NCI-H510A treated with DMSO at 0.1 percent for 48 hours (cell line): ENCODE results near the gene MYL7.
A peak's percentile ranks its signal among the peaks of the same experiment; 100 is the strongest.
"Not testable (repeated sequence)": the region's sequence is repeated elsewhere in the genome, so short reads cannot be mapped to it uniquely, and the experiment has no call there.

ENCODE experiments used
- DNase-seq: peaks from one replicate; lab custom pipeline; 2025; lab: John Stamatoyannopoulos, UW

MYL7 gene, protein sequence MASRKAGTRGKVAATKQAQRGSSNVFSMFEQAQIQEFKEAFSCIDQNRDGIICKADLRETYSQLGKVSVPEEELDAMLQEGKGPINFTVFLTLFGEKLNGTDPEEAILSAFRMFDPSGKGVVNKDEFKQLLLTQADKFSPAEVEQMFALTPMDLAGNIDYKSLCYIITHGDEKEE

GRCh38 chr7:44141221-44141850 lies at the start of gene MYL7:
Gene MYL7 (minus strand): TSS chr7:44141332. CDS start chr7:44141305, 27 bp downstream.
- DNase-seq, result no peak

GRCh38 chr7:44189993-44190872 lies 49.1 kb upstream of the MYL7 start:
- DNase-seq, result no peak

DNA sequence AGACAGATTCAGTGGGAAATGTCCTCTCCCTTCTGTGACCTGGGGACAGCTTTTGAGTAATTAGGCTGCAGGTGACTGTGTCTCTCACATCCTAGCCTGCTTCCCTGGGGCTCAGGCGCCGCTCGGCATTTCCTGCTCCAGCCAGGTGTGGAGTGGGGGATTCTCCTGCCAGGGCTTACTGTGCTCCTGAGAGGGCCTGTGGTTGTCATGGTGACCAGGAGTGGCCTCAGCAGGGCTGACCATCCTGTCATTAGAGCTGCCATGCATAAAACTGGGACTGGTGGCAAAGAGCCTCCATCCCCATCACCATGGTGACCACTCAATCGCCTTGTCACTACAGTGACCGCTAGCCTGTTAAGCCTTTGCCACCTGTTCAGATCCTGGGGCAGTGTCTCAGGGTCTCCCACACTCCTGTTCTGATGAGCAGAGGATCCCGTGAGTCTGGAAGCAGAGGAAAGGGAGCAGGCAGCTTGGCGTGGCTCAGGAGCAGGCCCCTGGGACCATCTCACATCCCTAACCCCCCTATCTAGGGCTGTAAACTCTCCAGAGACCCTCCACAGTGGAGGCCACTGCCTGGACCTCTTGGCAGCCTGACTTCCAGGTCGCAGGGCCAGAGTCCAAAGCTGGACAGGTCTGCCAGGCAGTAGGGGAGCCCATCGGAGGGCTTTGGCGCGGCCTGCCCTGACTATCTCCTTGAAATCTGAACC lies 48.3 kb upstream of the MYL7 start, which contains the start of gene GCK:
Gene GCK (minus strand): TSS at position 154 of the 707 bp plus-strand sequence. CDS start 486 bp downstream, outside the sequence.
- DNase-seq, result peak; percentile 75

- DNase-seq, result no peak
These were observed 47.5 kb upstream of the MYL7 start for GRCh38 chr7:44188480-44189225.

DNA sequence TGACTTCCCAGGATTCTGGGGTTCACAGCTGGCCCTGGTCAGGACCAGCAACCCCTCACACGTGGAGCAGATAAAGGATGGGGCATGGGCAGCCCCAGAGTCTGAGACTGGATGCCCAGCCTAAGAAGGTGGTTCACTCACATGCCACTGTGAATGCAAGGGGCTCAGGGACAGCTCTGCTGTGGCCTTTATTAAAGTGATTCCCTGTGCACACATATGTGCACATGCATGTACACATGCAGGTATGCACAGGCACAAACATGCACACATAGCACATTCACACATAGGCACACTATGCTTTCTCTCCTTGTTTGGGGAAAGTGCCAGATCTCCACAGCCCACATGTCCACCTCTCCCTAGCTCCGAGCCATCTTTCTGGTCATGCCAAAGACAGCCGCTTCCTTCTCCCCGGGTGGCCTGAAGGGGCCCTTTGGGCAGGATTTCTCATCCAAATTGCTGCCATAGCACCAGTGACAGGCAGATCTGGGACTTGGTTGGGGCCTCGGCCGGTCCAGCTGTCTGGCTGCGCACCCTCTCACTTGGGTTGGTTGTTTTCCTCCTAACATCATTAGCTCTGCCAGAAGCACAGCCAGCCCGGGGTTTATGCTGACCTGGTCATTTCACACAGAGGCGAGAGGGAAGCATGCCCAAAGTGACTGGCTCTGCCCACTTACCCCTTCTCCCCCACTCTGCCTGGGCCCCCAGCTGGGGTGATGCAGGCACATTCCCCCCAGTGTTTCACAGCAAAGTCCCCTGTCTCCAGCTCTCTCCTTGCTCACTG lies 46.7 kb upstream of the MYL7 start:
- no peak for DNase-seq

DNA sequence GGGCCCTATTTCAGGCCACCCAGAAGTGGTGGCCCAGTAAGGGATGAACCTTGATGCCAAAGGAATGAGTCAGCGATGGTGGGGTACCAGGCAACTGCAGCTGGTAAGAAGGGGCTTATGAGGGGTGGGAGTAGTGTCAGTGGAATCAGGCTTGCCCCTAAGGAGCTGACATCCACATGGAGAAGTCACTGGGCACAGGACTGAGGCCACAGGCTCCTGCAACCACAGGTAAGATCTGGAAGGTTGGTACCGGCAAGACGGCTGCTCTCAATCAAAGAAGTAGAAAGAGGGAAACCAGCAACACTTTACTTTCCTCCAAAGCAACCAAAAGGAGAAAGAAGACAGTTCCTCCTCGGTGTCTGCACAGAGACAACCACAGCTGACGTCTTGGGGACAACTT lies 45.6 kb upstream of the MYL7 start:
- DNase-seq, result no peak

- peak; percentile 72 for DNase-seq
These were observed 44.6 kb upstream of the MYL7 start for GRCh38 chr7:44185729-44186128.

DNA sequence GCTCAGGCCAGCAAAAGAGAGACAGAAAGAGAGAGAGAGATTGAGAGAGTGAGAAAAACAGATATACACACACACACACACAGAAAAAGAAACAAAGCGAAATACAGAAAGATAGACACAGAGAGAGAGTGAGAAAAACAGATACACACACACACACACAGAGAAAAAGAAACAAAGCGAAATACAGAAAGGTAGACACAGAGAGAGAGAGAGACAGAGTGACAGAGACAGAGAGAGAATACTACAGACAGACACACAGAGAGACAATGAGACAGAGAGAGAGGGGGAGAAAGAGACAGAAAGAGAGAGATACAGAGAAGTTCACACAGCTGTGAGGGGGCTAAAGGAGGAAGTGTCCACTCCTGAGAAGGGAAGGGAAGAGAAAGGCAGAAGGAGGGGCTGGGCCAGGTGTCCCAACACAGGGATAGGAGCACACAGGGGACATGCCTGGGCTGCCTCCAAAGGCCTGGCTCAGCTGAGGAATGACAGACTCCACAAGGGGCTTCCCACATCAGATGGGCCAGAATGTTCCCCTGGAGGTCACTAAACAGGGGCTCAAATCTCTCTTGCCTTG lies 43.8 kb upstream of the MYL7 start:
- no peak for DNase-seq

- DNase-seq, result no peak
These were observed 43.2 kb upstream of the MYL7 start for GRCh38 chr7:44184206-44184872.

GRCh38 chr7:44183386-44183785 lies 42.3 kb upstream of the MYL7 start:
- no peak for DNase-seq

DNA sequence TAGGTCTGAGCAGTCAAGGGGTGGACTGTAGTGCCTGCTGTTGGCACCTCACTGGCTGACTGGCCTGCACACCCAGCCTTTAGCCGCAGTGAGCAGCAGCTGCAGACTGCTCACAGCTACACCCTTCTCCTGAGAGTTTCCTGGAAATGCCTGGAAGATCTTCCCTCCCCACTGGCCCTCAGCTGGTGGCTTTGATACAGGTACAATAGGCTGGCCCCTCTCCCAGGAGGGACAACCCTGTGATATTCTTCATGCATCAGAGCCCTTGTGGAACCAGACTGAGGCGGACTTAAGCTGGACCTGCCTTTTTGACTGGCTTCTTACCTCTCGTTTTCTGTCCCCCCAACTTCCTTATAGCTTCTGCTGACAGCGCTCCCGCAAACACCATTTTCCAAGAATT lies 41.7 kb upstream of the MYL7 start:
- no peak for DNase-seq

DNA sequence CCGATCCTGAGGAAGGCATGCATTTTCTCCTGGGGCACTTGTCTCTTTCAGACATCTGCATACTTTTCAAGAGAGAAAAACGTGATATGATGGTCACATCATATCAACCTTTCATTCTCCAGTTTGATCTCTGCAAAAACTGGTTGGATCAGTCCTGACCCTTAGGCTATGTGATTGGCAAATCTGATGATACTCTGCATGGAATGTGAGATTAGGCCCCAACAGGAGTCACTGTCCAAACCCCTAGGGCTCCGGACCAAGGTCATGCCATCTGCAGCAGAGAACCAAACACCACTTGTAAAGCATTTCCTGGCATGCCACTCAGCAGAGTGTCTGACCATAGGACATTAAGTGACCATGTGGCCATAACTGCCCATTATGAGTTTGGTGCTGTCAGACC lies 39.5 kb upstream of the MYL7 start:
- DNase-seq, result no peak

DNA sequence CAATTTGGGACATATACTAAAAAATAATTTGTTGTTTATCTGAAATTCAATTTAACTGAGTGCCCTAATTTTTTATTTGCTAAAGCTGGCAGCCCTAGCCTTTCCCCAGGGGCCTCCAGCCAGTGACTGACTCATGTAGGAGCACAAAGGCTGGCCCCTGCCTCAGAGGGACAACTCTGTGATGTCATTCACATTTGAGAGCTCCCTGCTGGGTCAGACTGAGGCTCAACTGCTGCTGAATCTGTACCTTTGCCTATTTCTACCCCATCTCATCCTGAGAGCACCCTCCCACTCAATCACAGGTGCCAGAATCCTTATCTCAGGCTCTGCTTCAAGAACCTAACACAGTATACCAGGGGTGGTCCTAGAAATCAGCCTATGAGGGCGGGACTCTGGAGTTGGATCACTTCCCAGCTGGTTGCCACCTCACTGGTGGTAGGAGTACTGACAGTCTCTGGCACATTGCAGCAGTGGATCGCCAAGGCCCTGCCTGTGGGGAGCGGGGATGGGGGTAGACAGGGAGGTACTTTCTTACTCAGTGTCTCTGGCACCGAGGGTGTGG lies 36.5 kb upstream of the MYL7 start:
- DNase-seq, result no peak

DNA sequence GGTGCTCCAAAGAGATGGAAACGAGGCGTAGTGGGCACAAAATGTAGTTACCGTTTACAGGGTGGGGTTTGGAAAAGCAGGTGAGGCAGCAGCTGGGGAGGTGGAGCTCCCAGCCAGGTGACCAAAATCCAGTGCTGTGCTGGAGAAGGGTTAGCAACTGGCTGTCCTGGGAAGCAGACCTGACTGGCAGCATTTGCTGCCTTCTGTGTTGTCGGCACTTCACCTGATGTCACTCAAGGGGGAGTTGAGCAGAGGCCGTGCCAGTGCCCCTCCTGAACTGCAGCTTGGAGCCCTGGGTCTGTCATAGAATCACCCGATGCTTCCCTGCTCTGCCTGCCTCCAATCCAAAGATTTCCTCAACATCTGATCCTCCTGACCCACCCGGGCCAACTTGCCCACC lies 35.4 kb upstream of the MYL7 start:
- DNase-seq, result no peak

- no peak for DNase-seq
These were observed 34.6 kb upstream of the MYL7 start for GRCh38 chr7:44175730-44176129.

GRCh38 chr7:44174694-44174948 lies 33.5 kb upstream of the MYL7 start:
- DNase-seq, result not testable (repeated sequence)

DNA sequence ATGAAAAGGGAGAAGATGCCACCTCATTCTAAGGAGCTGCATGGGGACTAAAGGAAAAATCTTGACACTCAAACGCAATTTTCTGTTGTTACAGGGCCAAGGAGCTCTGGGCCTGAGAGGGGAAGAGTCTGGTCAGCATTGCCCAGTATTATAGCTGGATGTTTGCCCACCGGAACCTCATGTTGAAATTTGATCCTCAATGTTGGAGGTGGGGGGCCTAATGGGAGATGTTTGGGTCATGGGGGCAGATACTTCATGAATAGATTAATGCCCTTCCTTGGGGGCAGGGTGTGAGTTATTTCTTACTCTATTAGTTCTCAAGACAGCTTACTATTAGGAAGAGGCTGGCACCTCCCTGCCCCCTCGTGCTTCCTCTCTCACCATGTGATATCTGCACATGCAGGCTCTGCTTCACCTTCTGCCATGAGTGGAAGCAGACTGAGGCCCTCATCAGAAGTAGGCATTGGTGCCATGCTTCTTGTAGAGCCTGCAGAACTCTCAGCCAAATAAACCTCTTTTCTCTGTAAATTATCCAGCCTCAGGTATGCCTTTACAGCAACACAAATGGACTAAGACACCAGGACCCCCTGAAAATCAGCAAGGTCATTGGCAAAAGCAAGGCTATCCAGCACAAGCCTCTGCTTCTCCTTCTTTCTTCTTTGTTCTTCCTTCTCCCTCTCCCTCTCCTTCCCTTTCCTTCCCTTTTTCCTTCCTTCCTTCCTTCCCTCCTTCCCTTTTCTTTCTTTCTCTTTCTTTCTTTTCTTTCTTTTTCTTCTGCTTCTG lies 33.0 kb upstream of the MYL7 start:
- no peak for DNase-seq

GRCh38 chr7:44172803-44173424 lies 31.8 kb upstream of the MYL7 start:
- DNase-seq, result peak; percentile 14

DNA sequence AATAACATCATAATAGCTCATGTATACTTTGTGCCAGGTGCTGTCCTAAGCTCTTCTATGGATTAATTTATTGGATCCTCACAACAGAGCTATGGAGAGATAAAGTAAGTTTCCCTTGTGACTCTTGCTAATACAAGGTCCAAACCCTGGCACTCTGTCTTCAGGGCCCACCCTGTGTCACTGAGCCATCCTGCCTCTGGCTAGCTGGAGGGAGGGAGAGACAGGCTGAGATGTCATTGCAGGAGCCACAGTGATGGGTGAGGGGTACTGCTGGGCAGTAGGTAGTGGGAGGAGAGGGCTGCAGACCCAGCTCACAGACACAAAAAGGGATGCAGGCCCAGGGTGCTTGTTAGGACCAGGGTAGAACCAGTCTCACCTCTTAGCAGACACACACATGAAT lies 31.2 kb upstream of the MYL7 start:
- no peak for DNase-seq
